Measurements from ENCODE around the gene TMEM108.

- TF ChIP-seq SUZ12 (IDR thresholded peaks at IDR 0.05; ENCODE audit: extremely low read depth, insufficient read depth, insufficient read length) (no peak), ZNF274 (IDR thresholded peaks at IDR 0.05; ENCODE audit: low read depth, low read length) (no peak), YY1 (IDR thresholded peaks at IDR 0.05; ENCODE audit: insufficient read depth, insufficient read length) (no peak)
These were observed 81.0 kb downstream of the TMEM108 start for GRCh38 chr3:133119176-133119575.

Data from NT2/D1 (cell line).